Mucosa of descending colon (tissue), 3 donors: ENCODE results near the gene DENND2C. TPM values are rescaled to one million over a fixed set of nuclear protein-coding genes. Genes with fewer than 3 reads are reported as not detected.

Experiments used
- ATAC-seq: fragments of 200-7000 bp; cut with Tn5 transposase; one replicate; pipeline ENCODE4 v1.9.1; 2020; ENCODE audit warnings: mild to moderate bottlenecking, moderate library complexity
- DNase-seq, 3 donors: peaks; one replicate each; pipeline ENCODE4 v3.0.0-alpha.2; 2020
- H3K36me3 ChIP-seq: fragments of 200-600 bp; one replicate; pipeline ENCODE4 v1.8.0; 2021; ENCODE audit warnings: low read depth, mild to moderate bottlenecking
- H3K4me1 ChIP-seq: fragments of 200-600 bp; one replicate; pipeline ENCODE4 v1.8.0; 2021; ENCODE audit warnings: low read depth, mild to moderate bottlenecking
- H3K4me3 ChIP-seq: fragments of 200-600 bp; one replicate; pipeline ENCODE4 v1.8.0; 2021; ENCODE audit warnings: mild to moderate bottlenecking
- H3K9me3 ChIP-seq: fragments of 200-600 bp; one replicate; pipeline ENCODE4 v1.8.0; 2021; ENCODE audit warnings: mild to moderate bottlenecking
- intact Hi-C, 2 donors: fragments of 100-400 bp; cut with DNase I in 1 of 2; cut with micrococcal nuclease in 1 of 2; formaldehyde crosslinking; loops; one replicate each; pipeline versions ENCODE4 v1.11.0 to v1.11.1; 2022; cut with DNase I, micrococcal nuclease
- total RNA-seq, 3 donors: library from RNA; stranded (reverse); fragmentation: NEBNext Ultra II Directional in 2 of 3; extraction: Animal tissue kit (Norgen Biotek cat#: 25700) in 2 of 3; gene quantifications; one replicate each; pipeline versions ENCODE4 v1.2.1 to v1.2.4, GENCODE V29; 2021 to 2023
- TF ChIP-seq, protein P1 (sequence below): fragments of 200-600 bp; IDR thresholded peaks from one replicate; pipeline ENCODE4 v1.8.0; 2022; ENCODE audit warnings: antibody characterized with exemption, mild to moderate bottlenecking
- donor health status: DM: no; HTN: no; CAD: no; lungs with moderate emphysema.
- donor health status: DM: no; HTN: no; CAD: no.
- donor health status: DM: no; HTN: yes; CAD: no.

The DENND2C gene
- total RNA-seq, 3 donors from 2014 or later: 0.80 to 1.6 (median 0.87) TPM

DNA sequence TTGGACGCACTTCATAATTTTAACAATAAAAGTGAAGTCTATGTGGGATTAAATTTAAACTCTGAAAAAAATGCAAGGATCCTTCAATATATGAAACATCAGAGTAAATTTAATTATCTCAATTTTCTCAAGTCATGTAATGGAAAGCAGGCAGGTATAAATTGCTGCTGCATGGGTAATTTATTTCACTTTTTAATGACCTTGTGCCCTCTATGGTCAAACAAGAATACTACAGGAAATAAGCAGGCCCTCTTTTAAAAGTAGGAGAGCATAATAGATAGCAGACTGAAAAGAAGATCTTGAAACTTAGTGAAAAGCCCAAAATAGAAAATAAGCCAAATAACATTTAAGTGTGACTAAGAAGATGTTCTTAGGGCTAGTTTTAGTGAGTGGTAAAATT lies 111.3 kb downstream of the DENND2C start:
- no peak for ATAC-seq
- no peaks in the 10 kb centered on the region for H3K9me3 ChIP-seq
- DNase-seq: no peak

DNA sequence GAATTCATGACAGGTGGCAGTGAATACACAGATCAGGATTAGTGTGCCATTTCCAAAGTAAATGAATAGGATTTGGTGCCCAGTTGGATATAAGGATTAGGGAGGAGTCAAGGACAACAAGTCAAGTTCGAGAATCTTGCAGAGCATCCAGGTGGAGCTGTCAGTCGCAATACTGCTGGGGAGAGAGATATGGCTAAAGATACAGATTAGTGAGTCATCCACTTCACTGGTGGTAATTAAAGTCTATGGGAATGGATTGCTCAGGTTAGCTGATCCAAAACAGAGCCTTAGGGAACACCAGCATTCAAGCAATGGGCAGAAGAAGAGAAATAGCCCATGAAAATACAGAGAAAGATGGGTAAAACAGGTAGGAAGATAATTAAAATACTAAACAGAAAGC lies 115.3 kb downstream of the DENND2C start:
- intact Hi-C loops: no loop called here

More for the DNA sequence above, 111.3 kb downstream of the DENND2C start:
- Histone ChIP-seq H3K36me3 (no peaks in the 10 kb centered on the region), H3K4me3 (no peak overlapping the region), H3K4me1 (no peaks in the 10 kb centered on the region)
- TF ChIP-seq, protein P1, sequence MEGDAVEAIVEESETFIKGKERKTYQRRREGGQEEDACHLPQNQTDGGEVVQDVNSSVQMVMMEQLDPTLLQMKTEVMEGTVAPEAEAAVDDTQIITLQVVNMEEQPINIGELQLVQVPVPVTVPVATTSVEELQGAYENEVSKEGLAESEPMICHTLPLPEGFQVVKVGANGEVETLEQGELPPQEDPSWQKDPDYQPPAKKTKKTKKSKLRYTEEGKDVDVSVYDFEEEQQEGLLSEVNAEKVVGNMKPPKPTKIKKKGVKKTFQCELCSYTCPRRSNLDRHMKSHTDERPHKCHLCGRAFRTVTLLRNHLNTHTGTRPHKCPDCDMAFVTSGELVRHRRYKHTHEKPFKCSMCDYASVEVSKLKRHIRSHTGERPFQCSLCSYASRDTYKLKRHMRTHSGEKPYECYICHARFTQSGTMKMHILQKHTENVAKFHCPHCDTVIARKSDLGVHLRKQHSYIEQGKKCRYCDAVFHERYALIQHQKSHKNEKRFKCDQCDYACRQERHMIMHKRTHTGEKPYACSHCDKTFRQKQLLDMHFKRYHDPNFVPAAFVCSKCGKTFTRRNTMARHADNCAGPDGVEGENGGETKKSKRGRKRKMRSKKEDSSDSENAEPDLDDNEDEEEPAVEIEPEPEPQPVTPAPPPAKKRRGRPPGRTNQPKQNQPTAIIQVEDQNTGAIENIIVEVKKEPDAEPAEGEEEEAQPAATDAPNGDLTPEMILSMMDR: no peak
- intact Hi-C loops: no loop called here

DNA sequence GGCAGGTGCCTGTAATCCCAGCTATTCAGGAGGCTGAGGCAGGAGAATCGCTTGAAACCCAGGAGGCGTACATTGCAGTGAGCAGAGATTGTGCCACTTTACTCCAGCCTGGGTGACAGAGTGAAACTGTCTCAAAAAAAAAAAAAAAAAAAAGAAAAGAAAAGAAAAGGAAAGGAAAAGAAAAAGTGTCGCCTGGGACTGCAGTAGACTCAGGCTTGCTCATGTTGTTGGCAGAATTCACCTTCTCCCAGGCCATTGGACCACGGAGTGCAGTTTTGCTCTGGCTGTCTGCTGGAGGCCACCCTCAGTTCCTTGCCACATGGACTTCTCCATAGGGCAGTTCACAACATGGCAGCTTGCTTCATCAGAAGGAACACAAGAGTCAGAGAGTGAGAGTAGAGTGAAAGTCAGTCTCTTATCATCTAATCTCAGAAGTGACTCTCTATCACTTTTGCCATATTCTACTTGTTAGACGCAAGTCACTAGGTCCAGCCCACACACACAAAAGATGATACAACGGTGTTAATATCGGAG lies 117.7 kb downstream of the DENND2C start:
- Histone ChIP-seq H3K4me3 (no peak overlapping the region), H3K36me3 (no peaks in the 10 kb centered on the region), H3K4me1 (no peaks in the 10 kb centered on the region), H3K9me3 (no peaks in the 10 kb centered on the region)
- intact Hi-C loops: no loop called here
- ATAC-seq: no peak
- no peak for DNase-seq
- TF ChIP-seq, protein P1: no peak

More for the DNA sequence above, 115.3 kb downstream of the DENND2C start:
- H3K9me3 ChIP-seq: no peaks in the 10 kb centered on the region
- ATAC-seq (no peak), DNase-seq (no peak)
- TF ChIP-seq, protein P1: no peak
- no peak overlapping the region for H3K4me3 ChIP-seq
- no peaks in the 10 kb centered on the region for H3K4me1 ChIP-seq
- H3K36me3 ChIP-seq: no peaks in the 10 kb centered on the region

DNA sequence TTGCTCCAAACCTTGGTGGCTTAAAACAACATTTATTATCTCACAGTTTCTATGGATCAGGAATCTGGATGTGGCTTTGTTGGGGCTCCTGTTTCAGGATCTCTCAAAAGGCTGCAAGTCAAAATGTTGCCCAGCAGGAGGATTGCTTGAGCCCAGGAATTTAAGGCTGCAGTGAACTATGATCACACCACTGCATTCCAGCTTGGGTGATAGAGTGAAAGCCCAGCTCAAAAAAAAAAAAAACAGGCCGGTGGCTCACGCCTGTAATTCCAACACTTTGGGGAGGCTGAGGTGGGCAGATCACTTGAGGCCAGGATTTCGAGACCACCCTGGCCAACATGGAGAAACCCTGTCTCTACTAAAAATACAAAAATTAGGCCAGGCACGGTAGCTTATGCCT lies 118.4 kb downstream of the DENND2C start:
- DNase-seq: no peak
- TF ChIP-seq, protein P1: no peak
- ATAC-seq: no peak
- no peaks in the 10 kb centered on the region for H3K36me3 ChIP-seq
- no peaks in the 10 kb centered on the region for H3K4me1 ChIP-seq
- H3K4me3 ChIP-seq: no peak overlapping the region
- intact Hi-C loops: no loop called here
- H3K9me3 ChIP-seq: no peaks in the 10 kb centered on the region

DNA sequence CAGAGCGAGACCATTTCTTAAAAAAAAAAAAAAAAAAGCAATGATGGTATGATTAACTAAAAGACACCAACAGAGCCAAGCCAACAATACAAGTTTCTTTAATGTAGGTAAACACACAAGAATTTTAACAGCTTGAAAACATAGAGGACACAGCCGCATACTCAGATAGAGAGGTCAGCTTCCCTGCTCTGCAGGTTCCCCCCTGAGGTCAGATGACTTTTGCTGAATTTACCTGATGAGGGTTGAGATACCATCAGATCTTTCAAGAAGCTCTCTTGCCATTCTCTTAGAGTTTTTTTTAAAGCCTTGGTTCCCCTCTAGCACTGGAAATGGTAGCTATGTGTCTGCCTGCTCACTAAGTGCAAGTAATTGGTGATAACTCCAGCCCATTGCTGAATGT lies 119.5 kb downstream of the DENND2C start:
- H3K4me1 ChIP-seq: no peaks in the 10 kb centered on the region
- TF ChIP-seq, protein P1: no peak
- no peaks in the 10 kb centered on the region for H3K36me3 ChIP-seq
- no peaks in the 10 kb centered on the region for H3K9me3 ChIP-seq
- DNase-seq: no peak
- intact Hi-C loops: no loop called here
- no peak overlapping the region for H3K4me3 ChIP-seq
- ATAC-seq: no peak

DNA sequence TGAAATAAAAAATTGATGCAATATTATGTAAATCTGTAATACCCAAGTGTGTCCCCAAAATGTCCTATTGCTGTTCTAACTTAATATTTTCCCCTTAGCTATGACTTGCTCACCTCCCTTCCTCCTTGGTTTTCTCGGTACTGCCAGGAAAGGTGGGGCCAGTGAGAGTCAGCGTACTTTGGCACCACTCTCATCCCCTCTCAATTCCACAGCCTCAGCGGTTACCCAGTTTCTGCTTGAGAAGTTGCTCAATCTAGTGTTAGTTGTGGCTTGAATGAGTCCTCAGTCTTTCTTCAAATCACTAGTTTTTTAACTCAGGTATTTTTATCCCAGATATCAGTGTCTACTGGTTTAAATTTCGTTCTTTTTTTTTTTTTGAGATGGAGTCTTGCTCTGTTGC lies 120.7 kb downstream of the DENND2C start:
- ATAC-seq (no peak), DNase-seq (no peak)
- TF ChIP-seq, protein P1: no peak
- Histone ChIP-seq H3K4me1 (no peaks in the 10 kb centered on the region), H3K9me3 (no peaks in the 10 kb centered on the region), H3K4me3 (no peak overlapping the region), H3K36me3 (no peaks in the 10 kb centered on the region)
- intact Hi-C loops: no loop called here
